ENCODE measurements around the gene BRD3OS. TPM values are rescaled to one million over a fixed set of nuclear protein-coding genes. Genes with fewer than 3 reads are reported as not detected.

The BRD3OS gene
- total RNA-seq, 1 donor from 2014 or later = 13.5 TPM

DNA sequence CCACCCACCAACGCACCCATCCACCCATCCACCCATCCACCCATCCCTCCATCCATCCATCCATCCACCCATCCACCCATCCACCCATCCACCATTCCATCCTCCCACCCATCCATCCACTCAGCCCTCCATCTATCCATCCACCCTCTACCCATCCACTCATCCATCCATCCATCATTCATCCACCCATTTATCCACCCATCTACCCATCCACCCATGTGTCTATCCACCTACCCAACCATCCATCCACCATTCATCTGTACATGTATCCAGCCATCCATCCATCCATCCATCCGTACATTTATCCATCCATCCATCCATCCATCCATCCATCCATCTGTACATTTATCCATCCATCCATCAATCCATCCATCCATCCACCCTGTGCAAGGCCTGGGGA is 22.0 kb upstream of the BRD3OS start:
- DNase-seq (ENCODE audit: low spot score) = no peak

DNA sequence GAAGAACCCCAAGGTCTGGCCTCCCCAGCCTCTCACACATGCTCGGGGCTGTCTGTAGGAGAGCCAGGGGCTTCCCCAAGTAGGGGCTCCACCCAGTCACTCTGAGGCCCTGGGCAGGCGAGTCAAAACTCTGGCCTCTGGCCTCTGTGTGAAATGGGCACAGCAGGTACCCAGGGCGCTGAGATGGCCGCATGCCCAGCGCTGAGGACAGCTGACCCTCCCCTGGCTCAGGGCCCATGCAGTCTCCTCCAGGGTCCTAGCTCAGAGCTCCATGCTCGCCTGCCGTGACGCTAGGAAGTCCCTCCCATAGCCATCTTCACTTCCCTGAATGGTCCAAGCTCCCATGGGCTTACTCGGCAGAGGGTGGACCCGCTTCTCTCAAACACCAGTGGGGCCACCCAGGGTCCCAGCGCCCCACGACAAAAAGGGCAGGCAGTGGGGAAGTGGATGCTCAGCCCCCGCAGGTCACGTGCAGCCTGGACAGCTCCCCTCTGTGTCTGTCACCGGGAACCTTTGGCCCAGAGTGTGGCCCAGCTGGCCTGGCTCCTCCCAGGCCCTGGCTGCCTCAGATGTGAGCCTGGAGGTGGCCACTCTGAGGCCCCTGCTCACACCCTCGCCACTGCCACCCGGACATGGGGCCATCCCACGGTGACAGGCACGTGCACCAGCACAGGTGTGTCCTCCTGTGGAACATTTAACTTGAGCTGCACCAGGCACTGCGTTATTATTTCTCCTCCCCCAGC is 21.0 kb upstream of the BRD3OS start:
- no peak for DNase-seq (ENCODE audit: low spot score)

DNA sequence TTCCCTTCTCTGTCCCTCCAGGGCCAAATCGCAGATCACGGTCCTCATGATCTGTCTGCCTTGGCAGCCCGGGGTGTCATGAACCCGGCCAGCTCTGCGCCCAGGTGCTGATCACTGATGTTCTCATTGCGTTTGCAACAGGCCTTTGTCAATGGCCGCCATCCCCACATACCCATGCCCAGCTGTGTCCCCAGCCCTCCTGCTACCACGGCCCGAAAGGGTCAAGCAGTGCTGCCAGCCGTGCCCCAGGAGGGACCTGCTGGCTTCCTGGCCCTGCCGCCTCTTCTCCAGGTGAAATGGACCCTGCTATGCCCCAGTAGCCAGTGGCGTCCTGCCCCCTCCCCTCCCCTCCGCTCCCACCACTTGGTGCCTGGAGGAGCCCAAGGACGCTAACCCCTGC is 20.4 kb upstream of the BRD3OS start:
- DNase-seq (ENCODE audit: low spot score) = no peak

DNA sequence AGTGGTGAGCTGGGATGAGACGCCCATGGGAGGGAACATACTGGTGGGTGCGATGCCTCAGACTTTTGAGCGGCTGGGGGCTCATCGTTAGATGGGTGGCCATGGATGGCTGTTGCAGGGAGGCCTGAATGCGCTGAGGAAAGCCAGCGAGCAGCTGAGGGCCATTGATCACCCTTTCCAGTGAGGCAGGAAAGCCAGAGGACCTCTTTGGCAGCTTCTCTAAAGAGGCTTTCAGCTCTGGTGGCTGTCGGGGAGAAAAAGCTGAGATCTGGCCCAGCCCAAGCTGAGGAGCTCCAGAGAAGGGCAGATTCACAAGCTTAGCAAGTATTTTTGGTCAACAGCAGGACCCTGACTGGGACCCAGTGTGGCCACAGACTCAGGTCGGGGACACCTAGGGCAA is 19.9 kb upstream of the BRD3OS start:
- no peak for DNase-seq (ENCODE audit: low spot score)

DNA sequence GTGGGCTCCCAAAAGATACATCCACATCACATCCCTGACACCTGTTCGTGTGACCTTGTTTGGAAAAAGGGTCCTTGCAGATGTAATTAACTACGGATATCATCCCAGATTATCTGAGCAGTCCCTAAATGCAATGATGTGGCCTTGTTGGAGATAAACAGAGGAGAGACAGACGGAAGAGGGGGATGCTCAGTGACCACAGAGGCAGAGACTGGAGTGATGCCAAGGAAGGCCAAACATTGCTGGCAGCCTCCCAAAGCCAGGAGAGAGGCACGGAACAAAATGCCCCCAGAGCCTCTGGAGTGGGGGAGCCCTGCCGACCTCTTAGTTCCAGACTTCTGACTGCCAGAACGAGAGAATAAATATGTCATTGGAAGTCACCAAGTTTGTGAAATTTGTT is 18.1 kb upstream of the BRD3OS start:
- no peak for DNase-seq (ENCODE audit: low spot score)

DNA sequence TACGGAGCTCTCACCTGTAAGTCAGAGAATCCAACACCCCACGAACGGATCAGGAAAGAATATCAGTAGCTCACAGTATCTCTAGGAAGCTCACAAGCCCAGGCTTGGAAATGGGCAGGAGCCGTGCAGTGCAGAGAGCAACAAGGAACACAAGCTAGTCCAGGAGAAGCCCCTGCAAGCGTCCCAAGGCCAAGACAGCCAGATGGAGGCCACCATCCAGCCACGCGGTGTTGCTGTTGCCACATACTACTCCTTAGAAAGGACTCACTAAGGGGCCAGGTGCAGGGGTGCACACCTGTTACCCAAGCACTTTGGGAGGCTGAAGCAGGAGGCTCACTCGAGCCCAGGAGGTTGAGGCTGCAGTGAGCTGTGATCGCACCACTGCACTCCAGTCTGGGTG is 17.7 kb upstream of the BRD3OS start:
- DNase-seq (ENCODE audit: low spot score) = no peak

DNA sequence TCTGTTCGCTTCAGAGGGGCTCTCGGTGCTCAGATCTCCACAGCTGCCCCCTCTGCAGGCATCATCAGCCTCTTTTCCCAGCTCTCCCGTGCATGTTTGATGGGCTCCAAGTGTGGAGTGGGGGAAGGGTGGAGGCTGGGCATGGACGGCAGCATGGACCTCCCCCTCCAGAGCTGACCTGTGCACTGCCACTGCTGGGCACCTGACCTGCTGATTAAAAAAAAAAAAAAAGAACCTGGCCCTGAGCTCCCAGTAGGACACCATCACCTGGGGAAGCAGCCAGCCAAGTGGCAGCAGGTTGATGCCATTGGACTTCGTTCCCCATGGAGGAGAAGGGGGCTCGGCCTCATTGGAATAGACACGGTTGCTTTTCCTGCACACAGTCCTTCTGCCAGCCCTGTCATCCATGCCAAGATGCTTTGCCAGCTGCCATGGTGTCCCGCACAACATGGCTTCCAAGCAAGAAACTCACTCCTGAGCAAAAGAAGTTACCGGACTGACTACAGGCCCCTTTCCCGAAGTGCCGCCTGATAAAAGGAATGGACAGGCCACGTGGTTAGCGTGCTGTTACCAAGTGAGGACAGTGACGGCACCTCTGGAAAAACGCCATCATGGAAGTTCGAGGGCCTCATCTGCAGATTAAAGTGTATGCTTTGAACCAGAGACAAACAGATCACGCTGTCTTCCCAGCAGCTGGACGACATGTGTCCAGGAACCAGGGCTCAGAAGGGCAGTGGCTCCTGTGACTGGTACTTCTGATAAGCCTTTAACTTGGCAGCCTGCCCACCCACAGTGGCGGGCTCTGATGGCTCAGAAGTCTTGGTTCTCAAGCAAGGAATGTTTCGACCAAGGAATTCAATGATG is 14.7 kb upstream of the BRD3OS start:
- DNase-seq (ENCODE audit: low spot score) = no peak

DNA sequence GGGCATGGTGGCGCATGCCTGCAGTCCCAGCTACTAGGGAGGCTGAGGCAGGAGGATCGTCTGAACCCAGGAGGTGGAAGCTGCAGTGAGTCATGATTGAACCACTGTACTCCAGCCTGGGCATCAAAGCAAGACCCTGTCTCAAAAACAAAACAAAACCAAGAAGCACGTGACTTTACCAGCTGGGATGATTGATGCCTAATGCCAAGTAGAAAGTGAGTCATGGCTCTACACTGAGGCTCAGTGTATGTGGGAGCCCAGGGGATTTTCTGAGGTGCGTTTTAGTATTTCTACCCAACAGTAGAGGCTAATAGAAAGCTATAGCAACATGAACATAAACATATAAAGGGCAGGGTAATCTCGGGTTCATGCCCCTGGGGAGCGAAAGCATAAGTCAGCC is 13.9 kb upstream of the BRD3OS start:
- no peak for DNase-seq (ENCODE audit: low spot score)

DNA sequence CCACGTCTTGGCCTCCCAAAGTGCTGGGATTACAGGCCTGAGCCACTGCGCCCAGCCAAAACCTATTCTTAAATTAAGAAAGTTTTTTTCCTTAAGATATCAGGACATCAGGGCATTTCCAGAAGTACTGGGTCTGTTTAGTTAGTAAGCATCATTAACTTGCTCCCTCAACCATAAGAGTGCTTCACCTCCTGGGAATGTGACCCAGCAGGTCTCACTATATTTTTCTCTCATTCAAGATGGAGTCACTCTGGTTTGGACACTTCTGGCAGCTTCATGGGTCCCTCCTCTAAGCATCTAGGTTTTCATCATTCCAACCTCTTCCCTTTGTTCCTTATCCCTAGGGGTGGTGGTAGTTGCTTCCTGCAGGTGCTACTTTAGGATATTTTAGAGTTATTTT is 10.3 kb upstream of the BRD3OS start:
- DNase-seq (ENCODE audit: low spot score) = no peak

DNA sequence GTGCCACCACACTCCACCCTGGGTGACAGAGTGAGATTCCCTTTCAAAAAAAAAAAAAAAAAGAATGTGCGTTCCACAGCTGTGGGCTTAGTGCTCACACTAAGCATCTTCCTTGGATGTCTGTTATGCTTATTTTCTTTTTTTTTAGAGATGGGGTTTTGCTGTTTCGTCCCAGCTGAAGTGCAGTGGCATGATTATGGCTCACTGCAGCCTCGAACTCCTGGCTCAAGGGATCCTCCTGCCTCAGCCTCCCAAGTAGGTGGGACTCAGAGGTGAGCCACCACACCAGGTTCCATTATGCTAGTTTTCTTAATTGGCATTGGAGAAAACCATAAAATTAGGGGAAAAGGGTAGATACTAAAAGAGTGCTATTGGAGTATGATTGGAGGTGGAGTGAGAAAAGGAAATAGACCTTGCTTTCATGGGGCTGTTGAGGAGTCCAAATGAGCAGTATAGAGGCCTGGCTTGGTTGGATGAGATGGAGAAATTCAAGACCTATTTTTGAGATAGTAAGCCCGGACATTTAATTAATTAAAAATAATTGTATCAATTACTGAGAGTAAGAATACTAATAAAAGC is 978 bp upstream of the BRD3OS start:
- DNase-seq (ENCODE audit: low spot score) = no peak

DNA sequence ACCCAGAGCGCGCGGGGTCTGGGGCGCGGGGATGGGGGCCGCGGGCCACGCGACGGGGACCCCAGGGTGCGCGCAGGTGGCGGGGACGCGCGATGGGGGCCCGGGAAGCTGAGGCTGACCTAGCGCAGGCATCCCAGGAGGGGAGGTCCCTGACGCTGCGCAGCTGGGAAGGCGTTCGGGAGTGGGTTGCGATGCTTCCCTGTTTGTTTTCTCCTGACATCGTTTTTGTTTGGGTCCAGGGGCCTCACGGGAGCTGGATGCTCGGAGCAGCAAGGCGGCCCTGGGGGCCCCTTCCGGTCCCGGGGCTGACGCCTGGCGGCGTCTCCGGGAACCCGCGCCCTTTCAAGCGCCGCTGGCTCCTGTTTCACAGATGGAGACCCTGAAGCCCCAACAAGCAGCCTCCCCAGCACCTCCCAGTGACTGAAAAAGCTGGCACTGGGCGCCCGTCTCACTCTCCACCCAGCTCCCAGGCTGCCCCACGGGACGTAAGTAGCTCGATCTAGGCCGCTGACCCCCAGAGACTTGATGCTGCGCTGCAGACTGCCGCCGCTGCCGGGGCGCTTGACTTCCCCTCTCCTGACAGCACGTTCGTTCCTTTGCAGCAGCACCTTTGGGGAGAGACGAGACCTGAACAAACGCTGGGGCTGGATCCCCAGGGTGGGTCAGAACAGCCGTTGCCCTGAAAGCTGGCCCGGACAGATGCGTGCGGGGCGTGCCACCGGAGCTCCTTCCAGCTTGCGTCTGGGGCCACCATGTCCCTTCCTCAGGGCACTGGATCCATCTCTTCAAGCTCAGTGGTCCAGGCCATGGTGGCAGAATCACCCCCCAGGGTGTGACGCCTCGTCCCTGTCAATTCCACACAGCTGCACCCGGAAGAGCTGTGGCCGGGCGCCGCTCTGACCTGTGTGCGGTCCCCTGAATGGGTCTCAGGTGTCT is 593 bp downstream of the BRD3OS start:
- DNase-seq (ENCODE audit: low spot score) = no peak

DNA sequence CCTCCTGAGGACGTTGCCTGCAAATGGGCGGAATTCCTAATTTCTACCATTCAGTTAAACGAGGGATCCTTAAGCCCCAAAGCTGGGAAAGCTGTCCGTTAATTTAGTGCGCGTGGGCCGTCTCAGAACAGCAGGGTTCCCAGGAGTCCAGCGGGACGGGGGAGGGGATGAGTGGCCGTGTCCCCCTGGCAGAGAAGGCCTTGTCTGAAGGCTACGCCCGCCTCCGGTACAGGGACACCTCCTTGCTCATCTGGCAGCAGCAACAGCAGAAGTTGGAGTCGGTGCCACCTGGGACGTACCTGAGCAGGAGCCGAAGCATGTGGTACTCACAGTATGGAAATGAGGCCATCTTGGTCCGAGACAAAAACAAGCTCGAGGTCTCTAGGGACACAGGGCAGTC is 1.3 kb downstream of the BRD3OS start:
- DNase-seq (ENCODE audit: low spot score) = no peak

DNA sequence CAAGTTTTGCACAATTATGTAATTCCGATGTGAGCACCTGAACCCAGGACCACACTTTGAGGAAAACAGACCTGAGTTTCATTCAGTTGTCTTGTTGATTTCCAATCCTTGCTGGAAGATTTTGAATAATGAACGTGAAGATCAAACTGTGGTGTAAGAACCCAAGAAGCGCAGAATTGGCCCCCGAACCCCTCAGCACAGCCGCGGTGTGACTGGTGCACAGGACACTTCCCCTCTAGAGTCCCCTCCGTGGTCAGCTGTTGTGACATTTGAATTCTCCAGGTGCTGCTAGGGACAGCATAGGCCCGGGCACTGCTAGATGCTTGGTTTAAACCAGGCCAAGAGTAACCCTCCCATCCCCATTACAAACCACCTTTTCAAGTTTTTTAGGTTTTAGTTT is 1.7 kb downstream of the BRD3OS start:
- no peak for DNase-seq (ENCODE audit: low spot score)

DNA sequence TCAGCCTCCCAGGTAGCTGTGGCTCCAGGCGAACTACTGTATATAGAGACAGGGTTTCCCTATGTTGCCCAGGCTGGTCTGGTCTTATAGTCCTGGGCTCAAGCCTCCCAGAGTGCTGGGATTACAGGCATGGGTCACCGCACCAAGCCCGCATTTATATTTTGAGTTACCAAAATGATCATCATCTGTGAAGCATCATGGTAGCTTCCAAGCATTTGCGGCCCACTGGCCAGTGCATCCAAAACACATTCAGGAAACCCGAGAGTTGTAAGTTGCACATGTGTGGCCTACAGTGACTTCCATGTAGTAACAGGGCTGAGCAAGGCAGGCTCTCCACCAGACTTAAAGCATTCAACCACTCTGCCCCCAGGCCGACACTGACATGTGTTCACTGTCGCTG is 2.3 kb downstream of the BRD3OS start:
- DNase-seq (ENCODE audit: low spot score) = no peak

DNA sequence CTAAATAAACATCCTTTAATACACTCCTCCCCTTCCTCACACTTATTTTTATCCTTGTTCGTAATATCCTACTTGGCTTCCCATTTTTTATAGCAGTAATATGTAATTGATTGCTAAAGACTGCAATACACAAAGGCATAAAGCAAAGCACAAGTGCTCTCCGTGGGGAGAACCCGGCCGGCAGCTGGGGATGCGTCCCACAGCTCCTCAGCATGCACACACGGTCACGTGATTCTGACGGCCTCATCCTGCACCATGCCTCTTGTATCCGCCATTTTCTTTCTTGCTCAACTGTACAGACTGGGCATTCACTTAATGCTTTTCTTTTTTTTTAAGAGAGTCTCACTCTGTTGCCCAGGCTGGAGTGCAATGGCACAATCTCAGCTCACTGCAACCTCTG is 2.8 kb downstream of the BRD3OS start:
- no peak for DNase-seq (ENCODE audit: low spot score)

DNA sequence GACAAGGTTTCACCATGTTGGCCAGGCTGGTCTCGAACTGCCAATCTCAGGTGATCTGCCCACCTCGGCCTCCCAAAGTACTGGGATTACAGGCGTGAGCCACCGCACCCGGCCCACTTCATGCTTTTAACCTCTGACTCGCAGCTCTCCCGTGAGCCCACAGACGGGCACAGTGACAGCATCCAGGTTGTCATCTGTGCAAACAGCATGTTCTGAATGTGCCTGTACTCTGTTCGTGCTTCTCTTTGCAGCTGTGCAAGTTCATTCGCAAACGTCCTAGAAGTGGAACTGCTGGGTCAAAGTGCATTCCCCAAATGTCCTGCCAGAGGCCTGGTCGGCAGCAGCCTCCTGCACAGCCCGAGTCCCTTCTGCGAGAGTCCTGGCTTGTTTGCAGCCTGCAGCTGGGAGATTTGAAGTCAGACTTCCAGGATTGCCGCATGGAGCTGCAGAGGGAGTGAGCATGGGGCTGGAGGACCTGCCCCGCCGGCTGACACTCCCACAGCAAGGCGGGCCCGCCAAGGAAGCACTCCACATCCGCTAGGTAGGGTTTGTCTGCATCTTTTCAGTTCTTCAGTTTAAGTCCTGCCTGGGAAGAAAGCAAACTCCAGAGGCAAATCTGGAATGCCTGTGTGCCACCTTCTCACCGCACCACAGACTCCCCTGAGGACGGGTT is 3.4 kb downstream of the BRD3OS start:
- DNase-seq (ENCODE audit: low spot score) = no peak

DNA sequence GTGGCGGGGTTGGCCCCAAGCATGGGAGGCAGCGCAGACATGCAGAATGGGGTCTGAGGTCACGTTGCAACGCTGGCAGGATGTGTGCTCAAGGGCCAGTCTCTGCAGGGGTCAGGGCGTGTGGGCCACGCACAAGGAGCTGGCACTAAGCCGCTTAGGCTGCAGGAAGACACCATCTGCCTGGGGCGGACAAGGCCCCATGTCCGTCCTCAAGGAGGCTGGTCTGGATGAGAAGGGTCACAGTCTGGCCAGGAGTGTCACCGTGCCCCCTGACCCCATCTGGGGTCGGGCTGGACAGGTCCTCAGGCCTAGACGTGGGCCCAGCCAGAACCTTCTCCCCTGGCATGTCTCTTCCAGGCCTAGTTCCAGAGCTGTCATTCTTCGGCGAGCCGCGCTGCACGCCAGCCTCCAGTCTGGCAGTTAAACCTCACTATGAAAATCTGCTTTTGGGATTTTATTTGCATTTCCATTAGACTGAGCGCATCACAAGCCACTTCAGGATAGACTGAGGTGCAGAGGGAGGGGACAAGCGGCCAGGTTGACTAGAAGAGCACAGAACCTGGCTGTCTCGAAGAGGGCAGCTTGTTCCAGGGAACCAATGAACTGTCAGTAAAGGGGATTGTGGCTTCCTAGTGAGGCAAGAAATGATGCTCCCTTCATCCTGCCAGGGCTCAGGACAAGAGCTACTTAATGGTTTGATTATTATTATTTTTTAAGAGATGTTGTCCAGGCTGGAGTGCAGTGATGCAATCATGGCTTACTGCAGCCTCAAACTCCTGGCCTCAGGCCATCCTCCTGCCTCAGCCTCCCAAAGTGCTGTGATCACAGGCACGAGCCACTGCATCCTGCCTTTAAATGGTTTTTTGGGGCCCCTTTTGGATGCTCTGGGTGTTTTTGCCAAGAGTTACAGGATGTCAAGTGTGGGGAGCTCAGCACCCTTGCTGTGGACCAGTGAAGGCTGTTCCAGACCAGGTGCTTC is 4.3 kb downstream of the BRD3OS start:
- DNase-seq (ENCODE audit: low spot score) = no peak

DNA sequence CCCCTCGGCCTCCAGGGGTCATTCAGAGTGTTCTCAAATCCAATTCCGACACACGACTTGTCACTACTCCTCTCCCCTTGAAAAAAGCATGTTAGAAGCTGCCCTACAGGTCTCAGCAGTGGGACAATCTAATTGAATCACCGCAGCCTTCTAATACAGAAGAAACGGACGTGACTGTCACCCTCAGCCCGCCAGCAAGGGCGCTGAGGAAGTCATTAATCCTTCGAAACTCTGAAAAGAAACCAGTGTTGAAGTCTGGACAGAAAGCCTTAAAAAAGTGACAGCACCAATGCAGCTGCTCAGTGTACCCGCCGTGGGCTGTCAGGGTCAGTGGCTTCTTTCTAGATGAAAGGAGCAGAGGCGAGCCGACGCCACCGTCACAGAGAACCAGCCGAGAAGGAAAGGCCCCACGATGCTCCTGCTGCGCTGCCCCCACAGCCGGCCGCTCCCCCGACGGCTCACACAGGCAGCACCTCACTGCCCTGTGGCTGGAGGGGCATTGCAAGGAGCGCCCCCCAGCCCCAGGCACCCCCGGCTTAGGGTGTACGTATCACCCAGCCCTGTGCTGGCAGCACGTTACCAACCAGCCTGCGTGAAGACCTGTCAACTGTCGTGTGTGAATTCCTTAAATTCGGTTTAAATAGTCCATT is 5.7 kb downstream of the BRD3OS start:
- no peak for DNase-seq (ENCODE audit: low spot score)

DNA sequence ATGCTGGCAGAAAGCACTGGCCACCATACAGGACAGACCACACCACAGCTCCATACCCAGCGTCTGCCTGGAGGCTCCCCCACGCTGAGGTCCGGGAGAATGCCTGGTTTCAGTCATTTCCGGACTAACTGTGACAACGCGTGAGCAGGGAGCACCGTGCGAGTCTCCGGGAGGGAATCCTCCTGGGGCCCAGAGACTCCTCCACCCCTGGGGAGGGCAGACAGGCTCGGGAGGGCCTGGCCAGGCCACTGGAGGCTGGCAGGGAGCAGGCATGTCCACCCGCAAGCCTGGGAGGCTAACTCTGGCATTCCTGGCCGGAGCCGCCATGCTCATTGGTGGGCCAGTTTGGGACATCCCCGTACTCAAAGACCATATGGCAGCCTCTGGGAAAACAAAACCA is 6.5 kb downstream of the BRD3OS start:
- no peak for DNase-seq (ENCODE audit: low spot score)
